B cell (primary cell): ENCODE data around the gene ZBTB16. TPM values are rescaled to one million over a fixed set of nuclear protein-coding genes. Genes with fewer than 3 reads are reported as not detected.

Experiments
- ATAC-seq: fragments of 200-7000 bp; cut with Tn5 transposase; one replicate; pipeline ENCODE4 v1.10.0; 2021; ENCODE audit warnings: low read depth, mild to moderate bottlenecking, moderate number of reproducible peaks, moderate library complexity
- CTCF ChIA-PET: fragments of 350-600 bp; sonication (Branson Sonifier 250); formaldehyde crosslinking; loops from one replicate; lab custom pipeline; 2021; ENCODE audit warnings: antibody characterized with exemption, inconsistent platforms; lab: Charles Lee
- POLR2A ChIA-PET: fragments of 350-600 bp; sonication (Branson Sonifier 250); formaldehyde crosslinking; loops from one replicate; lab custom pipeline; 2021; ENCODE audit warnings: antibody characterized with exemption; lab: Charles Lee
- DNase-seq: peaks from one replicate; pipeline ENCODE4 v3.0.0; 2013
- H2AFZ ChIP-seq: 2 replicates; pipeline ENCODE4 v1.6.1; 2012; ENCODE audit warnings: mild to moderate bottlenecking, low read depth, low read length; ENCODE audit not compliant: insufficient read depth, poor library complexity, severe bottlenecking
- H3K27ac ChIP-seq, 2 donors: 1 replicate in 1 of 2; 2 replicates in 1 of 2; pipeline ENCODE4 v1.5.1; 2012 to 2013; ENCODE audit warnings: low read length in 2 of 2, mild to moderate bottlenecking in 2 of 2, moderate library complexity in 1 of 2
- H3K27me3 ChIP-seq, 4 experiments: fragments of 200-600 bp in 1 of 4; sonication (generic) in 1 of 4; replicated peaks in 1 of 4; 1 replicate in 2 of 4; 2 replicates in 2 of 4; pipeline versions ENCODE4 v1.6.1 to v1.7.0; 2013 to 2016; ENCODE audit warnings: low read length in 3 of 4, mild to moderate bottlenecking in 2 of 4, mixed read lengths in 1 of 4, moderate library complexity in 1 of 4; ENCODE audit not compliant: insufficient read depth in 4 of 4, control insufficient read depth in 3 of 4; ENCODE audit errors: control extremely low read depth in 1 of 4
- H3K36me3 ChIP-seq, 2 experiments: replicated peaks in 1 of 2; 1 replicate in 1 of 2; 2 replicates in 1 of 2; pipeline versions ENCODE4 v1.6.1 to v1.7.1; 2013; ENCODE audit warnings: low read length in 1 of 2; ENCODE audit not compliant: insufficient read depth in 2 of 2, control insufficient read depth in 1 of 2; ENCODE audit errors: control extremely low read depth in 1 of 2, extremely low read depth in 1 of 2
- H3K4me1 ChIP-seq, 2 donors: fragments of 200-600 bp in 1 of 2; sonication (generic) in 1 of 2; 1 replicate in 1 of 2; 2 replicates in 1 of 2; pipeline versions ENCODE4 v1.5.1 to v1.6.1; 2013 to 2017; ENCODE audit warnings: low read length in 2 of 2; ENCODE audit not compliant: control insufficient read depth in 2 of 2, insufficient read depth in 2 of 2
- H3K4me2 ChIP-seq: replicated peaks from 2 replicates; pipeline ENCODE3; 2012; ENCODE audit warnings: mild to moderate bottlenecking, low read depth, low read length; ENCODE audit not compliant: poor library complexity, severe bottlenecking
- H3K4me3 ChIP-seq, 5 experiments: fragments of 200-600 bp in 1 of 5; sonication (generic) in 1 of 5; 1 replicate in 3 of 5; 2 replicates in 2 of 5; pipeline versions ENCODE4 v1.5.1 to v1.7.0; 2011 to 2016; ENCODE audit warnings: low read length in 4 of 5, mild to moderate bottlenecking in 4 of 5, low read depth in 2 of 5, control low read depth in 1 of 5, moderate library complexity in 1 of 5; ENCODE audit not compliant: insufficient read depth in 1 of 5; ENCODE audit errors: control extremely low read depth in 1 of 5, extremely low read depth in 1 of 5
- H3K79me2 ChIP-seq: fragments of 200-600 bp; sonication (generic); one replicate; pipeline ENCODE4 v1.6.0; 2016; ENCODE audit warnings: low read length; ENCODE audit not compliant: control insufficient read depth, insufficient read depth
- H3K9ac ChIP-seq: fragments of 200-600 bp; sonication (generic); 2 replicates; pipeline ENCODE4 v1.6.1; 2017; ENCODE audit warnings: mild to moderate bottlenecking, low read length, moderate library complexity
- H3K9me3 ChIP-seq, 3 donors: one replicate each; pipeline versions ENCODE4 v1.6.1 to v1.7.1; 2013; ENCODE audit warnings: low read length in 2 of 3; ENCODE audit not compliant: control insufficient read depth in 2 of 3, insufficient read depth in 1 of 3; ENCODE audit errors: control extremely low read depth in 1 of 3
- H4K20me1 ChIP-seq: 2 replicates; pipeline ENCODE4 v1.6.0; 2012; ENCODE audit warnings: mild to moderate bottlenecking, low read length; ENCODE audit not compliant: insufficient read depth, control insufficient read depth, poor library complexity, severe bottlenecking
- H3K27ac Mint-ChIP-seq: one replicate; pipeline ENCODE4 v1.8.0; 2021; ENCODE audit warnings: mixed read lengths
- H3K27me3 Mint-ChIP-seq: one replicate; pipeline ENCODE4 v1.8.0; 2021; ENCODE audit warnings: mixed read lengths
- H3K4me1 Mint-ChIP-seq: one replicate; pipeline ENCODE4 v1.8.0; 2021; ENCODE audit warnings: mixed read lengths
- H3K4me3 Mint-ChIP-seq: one replicate; pipeline ENCODE4 v1.8.0; 2021; ENCODE audit warnings: mixed read lengths
- H3K9me3 Mint-ChIP-seq: one replicate; pipeline ENCODE4 v1.8.0; 2022; ENCODE audit warnings: mixed read lengths; ENCODE audit not compliant: insufficient read depth
- CTCF ChIP-seq: fragments of 200-600 bp; IDR thresholded peaks from one replicate; pipeline ENCODE4 v1.8.0; 2022; ENCODE audit warnings: antibody characterized with exemption, mild to moderate bottlenecking
- EZH2 ChIP-seq: IDR thresholded peaks from 2 replicates; pipeline ENCODE4 v1.6.1; 2012; ENCODE audit warnings: borderline replicate concordance, low read depth, mild to moderate bottlenecking, moderate library complexity, low read length; ENCODE audit not compliant: insufficient read depth, poor library complexity, severe bottlenecking
- WGBS: methylation state at CpG from one replicate; pipeline ENCODE4 v1.1.5; 2013; ENCODE audit warnings: missing lambda C conversion rate; ENCODE audit not compliant: insufficient coverage; 5-methylcytosine and 5-hydroxymethylcytosine counted together
- intact Hi-C: fragments of 100-400 bp; cut with micrococcal nuclease; formaldehyde crosslinking; loops from one replicate; pipeline ENCODE4 v1.10.0; 2022
- polyA plus RNA-seq: library from polyadenylated mRNA; depleted of rRNA; stranded (reverse); fragments of >200 nt; gene quantifications from 2 replicates; pipeline ENCODE4 v1.2.3, GENCODE V29; 2012
- total RNA-seq, 2 donors: library from RNA; stranded (reverse); fragments of 120-200 nt in 1 of 2; gene quantifications; 1 replicate in 1 of 2; 2 replicates in 1 of 2; pipeline versions ENCODE4 v1.2.3 to v1.2.4, GENCODE V29; 2013 to 2022

The ZBTB16 gene
- total and polyA plus RNA-seq, 2 donors (not counting 1 experiment from before 2014, with no cell fraction given) = 16.0 to 20.6 TPM

GRCh38 chr11:114031967-114032320, 27.6 kb upstream of the ZBTB16 start:
- H2AFZ ChIP-seq = no peak overlapping the region
- H3K4me1 ChIP-seq = peaks cover 0 to 12% of the 10 kb centered on the region in 2 donors
- no peak overlapping the region for H3K27ac ChIP-seq
- no peaks in the 10 kb centered on the region for H3K9me3 ChIP-seq
- 67% methylated on average over 1 of the region's 5 CpGs for WGBS
- Mint-ChIP-seq H3K27ac (no peak overlapping the region), H3K9me3 (no peaks in the 10 kb centered on the region), H3K4me1 (peaks cover 7% of the 10 kb centered on the region), H3K4me3 (no peak overlapping the region), H3K27me3 (peaks cover 40% of the 10 kb centered on the region)
- TF ChIP-seq EZH2 (no peak), CTCF (no peak)
- H3K36me3 ChIP-seq = no peaks in the 10 kb centered on the region
- intact Hi-C loops = no loop called here
- ATAC-seq = no peak
- H4K20me1 ChIP-seq = no peaks in the 10 kb centered on the region
- peaks cover 0 to 25% (median 8%) of the 10 kb centered on the region in 4 experiments for H3K27me3 ChIP-seq
- no peak overlapping the region for H3K9ac ChIP-seq
- ChIA-PET CTCF (interaction anchor here (1.1 to 15.6 kb wide), 4 partner anchors 23 to 229 kb away, joined by 3 to 391 read pairs (median 4); no protein-coding TSS in a partner anchor), POLR2A (interaction anchor here (0.6 kb wide), 1 partner anchor 56 kb away, joined by 9 read pairs; no protein-coding TSS in a partner anchor)
- no peak for DNase-seq
- H3K4me2 ChIP-seq = no peak overlapping the region
- no peaks in the 10 kb centered on the region for H3K79me2 ChIP-seq
- H3K4me3 ChIP-seq = no peak overlapping the region

- Mint-ChIP-seq H3K9me3 (no peaks in the 10 kb centered on the region), H3K27me3 (peaks cover 41% of the 10 kb centered on the region), H3K27ac (no peak overlapping the region), H3K4me3 (no peak overlapping the region), H3K4me1 (peaks cover 7% of the 10 kb centered on the region)
- intact Hi-C loops = no loop called here
- Histone ChIP-seq H3K36me3 (no peaks in the 10 kb centered on the region), H2AFZ (no peak overlapping the region), H3K4me2 (no peak overlapping the region), H3K9ac (no peak overlapping the region), H3K4me1 (peaks cover 0 to 12% of the 10 kb centered on the region in 2 donors), H3K27me3 (peaks cover 0 to 27% (median 8%) of the 10 kb centered on the region in 4 experiments), H3K9me3 (no peaks in the 10 kb centered on the region), H3K4me3 (no peak overlapping the region), H3K27ac (no peak overlapping the region), H4K20me1 (no peaks in the 10 kb centered on the region), H3K79me2 (no peaks in the 10 kb centered on the region)
- ChIA-PET POLR2A (no interaction called here), CTCF (interaction anchor here (0.6 to 15.6 kb wide), 4 partner anchors 15 to 228 kb away, joined by 3 to 391 read pairs (median 24); no protein-coding TSS in a partner anchor)
- DNase-seq = no peak
- WGBS = 82% methylated on average over 3 of the region's 5 CpGs
- no peak for ATAC-seq
- no peak for TF ChIP-seq CTCF
- TF ChIP-seq EZH2 = no peak
These were observed 26.4 kb upstream of the ZBTB16 start for GRCh38 chr11:114033066-114033465.
